HepG2 (cell line): ENCODE results near the gene INF2. TPM values are rescaled to one million over a fixed set of nuclear protein-coding genes. Genes with fewer than 3 reads are reported as not detected.

Experiments used
- ATAC-seq: fragments of 200-7000 bp; cut with Tn5 transposase; 3 replicates; pipeline ENCODE4 v1.9.1; 2020; ENCODE audit warnings: mild to moderate bottlenecking, moderate library complexity
- BruUV-seq: library from RNA; stranded (reverse); fragments of 400-500 nt; replicated peaks from 2 replicates; lab custom pipeline; 2021; lab: Mats Ljungman, UMichigan
- CTCF ChIA-PET: fragments of 300-600 bp; formaldehyde crosslinking; extraction: SDS; loops from one replicate; lab custom pipeline; 2021; ENCODE audit warnings: low total read pairs, inconsistent platforms, low intra/inter-chr PET ratio; lab: Yijun Ruan, JAX
- POLR2A ChIA-PET: fragments of 350-600 bp; sonication (Branson Sonifier 250); formaldehyde crosslinking; loops from one replicate; lab custom pipeline; 2020; ENCODE audit warnings: antibody characterized with exemption, inconsistent platforms; lab: Yijun Ruan, JAX
- DNase-seq: peaks from one replicate; pipeline ENCODE4 v3.0.0-alpha.2; 2015; ENCODE audit warnings: low spot score
- FAIRE-seq: peaks from 3 replicates; lab custom pipeline; 2011; peaks lifted over from hg19 to GRCh38; lab: Jason Lieb, UNC
- H2AFZ ChIP-seq: one replicate; pipeline ENCODE4 v1.6.1; 2011; ENCODE audit warnings: low read length, inconsistent platforms
- H3K27ac ChIP-seq: fragments of 300-600 bp; 3 replicates; pipeline ENCODE4 v1.8.0; 2011; ENCODE audit warnings: mixed run types, mild to moderate bottlenecking, mixed read lengths, low read length, inconsistent platforms; ENCODE audit not compliant: insufficient read depth; ENCODE audit errors: extremely low read length
- H3K27me3 ChIP-seq, 2 experiments: fragments of 200-600 bp in 1 of 2; 2 replicates in 1 of 2; 3 replicates in 1 of 2; pipeline versions ENCODE4 v1.6.0 to v1.8.0; 2011; ENCODE audit warnings: low read length in 2 of 2, mild to moderate bottlenecking in 2 of 2, moderate library complexity in 2 of 2, inconsistent platforms in 1 of 2; ENCODE audit not compliant: insufficient read depth in 2 of 2, control insufficient read depth in 1 of 2
- H3K36me3 ChIP-seq, 2 experiments: fragments of 200-600 bp in 1 of 2; replicated peaks in 1 of 2; 2 replicates in 1 of 2; 3 replicates in 1 of 2; pipeline versions ENCODE4 v1.5.1 to v1.8.0; 2011; ENCODE audit warnings: low read length in 2 of 2, inconsistent platforms in 1 of 2; ENCODE audit not compliant: insufficient read depth in 2 of 2, control insufficient read depth in 1 of 2
- H3K4me1 ChIP-seq: 2 replicates; pipeline ENCODE4 v1.5.1; 2012; ENCODE audit warnings: low read length, inconsistent platforms; ENCODE audit not compliant: insufficient read depth
- H3K4me2 ChIP-seq: 2 replicates; pipeline ENCODE4 v1.6.0; 2011; ENCODE audit warnings: low read depth, low read length, inconsistent platforms
- H3K4me3 ChIP-seq, 3 experiments: fragments of 200-600 bp in 1 of 3; sonication (generic), shearing (Covaris generic) in 1 of 3; replicated peaks in 1 of 3; 2 replicates each; pipeline ENCODE4 v1.5.1; 2011 to 2016; ENCODE audit warnings: low read length in 3 of 3, inconsistent platforms in 2 of 3, low read depth in 2 of 3, mild to moderate bottlenecking in 2 of 3, control low read depth in 1 of 3, mixed read lengths in 1 of 3; ENCODE audit not compliant: insufficient read depth in 1 of 3
- H3K79me2 ChIP-seq: one replicate; pipeline ENCODE4 v1.6.1; 2011; ENCODE audit warnings: low read length, inconsistent platforms; ENCODE audit not compliant: insufficient read depth
- H3K9ac ChIP-seq: 2 replicates; pipeline ENCODE4 v1.6.0; 2011; ENCODE audit warnings: mild to moderate bottlenecking, low read depth, low read length, inconsistent platforms; ENCODE audit not compliant: insufficient read depth
- H3K9me3 ChIP-seq: 2 replicates; pipeline ENCODE4 v1.5.1; 2012; ENCODE audit warnings: mild to moderate bottlenecking, low read length
- H4K20me1 ChIP-seq: 2 replicates; pipeline ENCODE4 v1.6.0; 2011; ENCODE audit warnings: inconsistent platforms, mild to moderate bottlenecking, low read length, moderate library complexity; ENCODE audit not compliant: insufficient read depth
- AGO1 ChIP-seq: fragments of 200-400 bp; formaldehyde crosslinking; IDR thresholded peaks from 2 replicates; pipeline ENCODE4 v1.6.1; 2017; ENCODE audit warnings: mild to moderate bottlenecking, low read depth, low read length, moderate library complexity; ENCODE audit not compliant: poor library complexity, severe bottlenecking
- CBX1 ChIP-seq: IDR thresholded peaks from one replicate; pipeline ENCODE4 v1.6.1; 2016; ENCODE audit warnings: antibody characterized with exemption, low read depth
- CSRNP1 ChIP-seq: sonication (generic); formaldehyde crosslinking; IDR thresholded peaks from 2 replicates; pipeline ENCODE4 v1.8.1; 2023; ENCODE audit warnings: mild to moderate bottlenecking, missing genetic modification reagents
- DNMT1 ChIP-seq: sonication (generic); formaldehyde crosslinking; IDR thresholded peaks from 2 replicates; pipeline ENCODE4 v1.5.1; 2020; ENCODE audit warnings: mild to moderate bottlenecking, missing genetic modification reagents
- ZNF280D ChIP-seq: sonication (generic); formaldehyde crosslinking; IDR thresholded peaks from 2 replicates; pipeline ENCODE4 v1.5.1; 2020; ENCODE audit warnings: mild to moderate bottlenecking, missing genetic modification reagents
- ZNF777 ChIP-seq: sonication (generic); formaldehyde crosslinking; IDR thresholded peaks from 2 replicates; pipeline ENCODE4 v1.4.0; 2020; ENCODE audit warnings: missing genetic modification reagents
- ZNF780A ChIP-seq: sonication (generic); formaldehyde crosslinking; IDR thresholded peaks from 2 replicates; pipeline ENCODE4 v1.8.0; 2022; ENCODE audit warnings: mild to moderate bottlenecking, missing genetic modification reagents, moderate library complexity
- WGBS: methylation state at CpG from one replicate; pipeline ENCODE4 v1.1.6; 2017; ENCODE audit warnings: low lambda C conversion rate; 5-methylcytosine and 5-hydroxymethylcytosine counted together
- in situ Hi-C: cut with HindIII; loops from 2 replicates; pipeline ENCODE4 v1.10.0; 2017; ENCODE audit warnings: low pct_unique_long_range_greater_than_20kb; ENCODE audit not compliant: extremely low pct_ligation_motif_present
- intact Hi-C: fragments of 100-400 bp; cut with micrococcal nuclease; formaldehyde crosslinking; loops from one replicate; pipeline ENCODE4 v1.10.0; 2022; ENCODE audit not compliant: unreplicated experiment
- polyA plus RNA-seq, 8 experiments: library from polyadenylated mRNA; depleted of rRNA in 3 of 8; stranded (reverse) in 7 of 8; unstranded in 1 of 8; fragments of >200 nt; fragmentation: Illumina TruSeq in 4 of 8; extraction: Trizol in 4 of 8; gene quantifications; 2 replicates each; pipeline versions ENCODE4 v1.2.1 to v1.2.3, GENCODE V29; 2011 to 2016; ENCODE audit warnings: low read depth in 4 of 8, missing spikeins in 1 of 8, mixed read lengths in 1 of 8; ENCODE audit not compliant: insufficient read depth in 1 of 8
- total RNA-seq, 5 experiments: library from RNA; depleted of rRNA; stranded (reverse); fragments of >200 nt; fragmentation: Illumina TruSeq; extraction: Trizol; gene quantifications; 2 replicates each; pipeline ENCODE4 v1.2.3, GENCODE V29; 2016; ENCODE audit warnings: low read depth in 1 of 5
- TF ChIP-seq, protein P1 (sequence below): sonication (generic); formaldehyde crosslinking; IDR thresholded peaks from 2 replicates; pipeline ENCODE4 v1.8.0; 2022; ENCODE audit warnings: mild to moderate bottlenecking, missing genetic modification reagents; ENCODE audit not compliant: insufficient replicate concordance

INF2 gene
- total and polyA plus RNA-seq, 2 of the 13 experiments (the other 11 are each of a cell fraction or from before 2014, with no cell fraction given) = 16.4 to 26.4 TPM

- TF ChIP-seq ZNF280D (CRISPR knock-in tag) (0 out of 2 replicates have a peak, but pooled peaks have one; percentile 42), CBX1 (no peak)
- TF ChIP-seq, protein P1, sequence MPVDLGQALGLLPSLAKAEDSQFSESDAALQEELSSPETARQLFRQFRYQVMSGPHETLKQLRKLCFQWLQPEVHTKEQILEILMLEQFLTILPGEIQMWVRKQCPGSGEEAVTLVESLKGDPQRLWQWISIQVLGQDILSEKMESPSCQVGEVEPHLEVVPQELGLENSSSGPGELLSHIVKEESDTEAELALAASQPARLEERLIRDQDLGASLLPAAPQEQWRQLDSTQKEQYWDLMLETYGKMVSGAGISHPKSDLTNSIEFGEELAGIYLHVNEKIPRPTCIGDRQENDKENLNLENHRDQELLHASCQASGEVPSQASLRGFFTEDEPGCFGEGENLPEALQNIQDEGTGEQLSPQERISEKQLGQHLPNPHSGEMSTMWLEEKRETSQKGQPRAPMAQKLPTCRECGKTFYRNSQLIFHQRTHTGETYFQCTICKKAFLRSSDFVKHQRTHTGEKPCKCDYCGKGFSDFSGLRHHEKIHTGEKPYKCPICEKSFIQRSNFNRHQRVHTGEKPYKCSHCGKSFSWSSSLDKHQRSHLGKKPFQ (CRISPR knock-in tag) = peak; percentile 57
These were observed 12.5 kb upstream of the INF2 start (continued) for GRCh38 chr14:104676694-104677511.

DNA sequence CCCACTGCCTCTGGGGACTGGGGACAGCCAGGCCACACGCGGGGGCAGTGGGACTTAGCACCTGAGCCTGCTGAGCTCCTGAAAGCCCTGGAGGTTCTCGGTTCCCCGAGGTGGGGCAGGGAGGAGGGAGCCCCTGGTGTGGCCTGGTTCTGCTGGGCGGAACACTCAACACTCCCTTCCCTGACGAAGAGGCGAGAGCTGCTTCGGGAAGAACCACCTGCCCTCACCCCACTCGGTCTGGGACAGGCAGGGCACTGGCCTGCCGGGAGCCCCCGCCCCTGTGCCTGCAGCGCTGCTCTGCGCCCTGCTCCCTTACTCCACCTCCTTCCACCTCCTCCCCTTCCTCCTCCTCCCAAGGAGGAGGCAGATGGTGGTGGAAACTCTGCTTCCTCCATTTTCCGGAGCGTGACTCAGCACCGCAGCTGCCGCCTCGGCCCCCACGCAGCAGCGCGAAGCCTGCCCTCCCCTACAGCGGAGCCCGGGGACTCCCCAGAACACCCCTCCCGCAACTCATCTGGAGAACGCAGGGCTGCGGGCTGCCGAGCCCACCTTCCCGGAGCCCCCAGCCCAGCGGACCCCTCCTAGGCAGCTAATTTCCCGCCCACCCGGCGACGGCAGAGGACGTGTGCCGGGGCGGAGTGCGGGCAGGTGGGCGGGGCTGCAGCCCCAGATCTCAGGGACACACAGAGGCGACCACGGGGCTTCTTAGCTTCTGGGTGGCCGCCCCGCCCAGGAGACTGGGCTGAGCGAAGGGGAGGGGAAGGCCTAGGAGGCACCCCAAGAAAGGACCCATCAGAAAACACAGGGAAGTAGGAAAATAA is 11.7 kb upstream of the INF2 start:
- in situ Hi-C loops = no loop called here
- Histone ChIP-seq H4K20me1 (no peaks in the 10 kb centered on the region), H3K9ac (peak overlapping the region; percentile 64), H3K36me3 (no peaks in the 10 kb centered on the region), H2AFZ (no peak overlapping the region), H3K27ac (no peak overlapping the region), H3K4me1 (peaks cover 71% of the 10 kb centered on the region), H3K79me2 (no peaks in the 10 kb centered on the region), H3K9me3 (no peaks in the 10 kb centered on the region), H3K4me2 (peak overlapping the region; percentile 97), H3K27me3 (no peaks in the 10 kb centered on the region; a peak in 1 of 5 replicates), H3K4me3 (peak overlapping the region; percentile 41 to 68 (median 52); a peak in 5 of 6 replicates)
- POLR2A ChIA-PET = interaction anchor here (0.7 to 7.6 kb wide), 5 partner anchors 10 to 75 kb away, joined by 3 to 179 read pairs (median 10); partner anchors contain the start of gene SIVA1
- ATAC-seq (peak; percentile 5), DNase-seq (no peak), FAIRE-seq (no peak)
- intact Hi-C loops = no loop called here
- WGBS = 58% methylated on average over 30 of the region's 43 CpGs
- CTCF ChIA-PET = no interaction called here
- BruUV-seq = no TSS peak
- TF ChIP-seq DNMT1 (CRISPR knock-in tag) (no peak), ZNF777 (CRISPR knock-in tag) (no peak), CSRNP1 (CRISPR knock-in tag) (0 out of 2 replicates have a peak, but pooled peaks have one; percentile 25), ZNF780A (no peak), AGO1 (peak; percentile 15)
